HG03139 (cell line): ENCODE data around the gene PXDN.

ENCODE experiments used
- ATAC-seq: cut with Tn5 transposase; IDR thresholded peaks from one replicate; pipeline ENCODE4 v1.9.1; 2021; ENCODE audit not compliant: unreplicated experiment

PXDN gene

DNA sequence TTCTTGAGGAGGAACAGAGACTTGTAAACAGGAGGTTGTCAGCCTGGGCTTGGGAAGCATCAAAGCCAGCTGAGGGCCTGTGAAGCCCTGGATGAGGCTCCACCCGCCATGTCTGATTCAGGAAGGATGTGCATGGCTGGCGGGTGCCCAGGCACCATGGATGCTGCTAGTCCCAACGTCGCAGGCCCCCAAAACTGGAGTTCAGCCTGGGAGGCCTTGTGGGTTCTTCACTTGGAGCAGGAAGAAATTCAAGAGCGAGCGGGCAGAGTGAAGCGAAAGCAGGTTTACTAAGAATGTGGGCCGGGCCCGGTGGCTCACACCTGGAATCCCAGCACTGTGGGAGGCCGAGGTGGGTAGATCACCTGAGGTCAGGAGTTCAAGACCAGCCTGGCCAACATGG is 12.1 kb upstream of the PXDN start:
- no peak for ATAC-seq

DNA sequence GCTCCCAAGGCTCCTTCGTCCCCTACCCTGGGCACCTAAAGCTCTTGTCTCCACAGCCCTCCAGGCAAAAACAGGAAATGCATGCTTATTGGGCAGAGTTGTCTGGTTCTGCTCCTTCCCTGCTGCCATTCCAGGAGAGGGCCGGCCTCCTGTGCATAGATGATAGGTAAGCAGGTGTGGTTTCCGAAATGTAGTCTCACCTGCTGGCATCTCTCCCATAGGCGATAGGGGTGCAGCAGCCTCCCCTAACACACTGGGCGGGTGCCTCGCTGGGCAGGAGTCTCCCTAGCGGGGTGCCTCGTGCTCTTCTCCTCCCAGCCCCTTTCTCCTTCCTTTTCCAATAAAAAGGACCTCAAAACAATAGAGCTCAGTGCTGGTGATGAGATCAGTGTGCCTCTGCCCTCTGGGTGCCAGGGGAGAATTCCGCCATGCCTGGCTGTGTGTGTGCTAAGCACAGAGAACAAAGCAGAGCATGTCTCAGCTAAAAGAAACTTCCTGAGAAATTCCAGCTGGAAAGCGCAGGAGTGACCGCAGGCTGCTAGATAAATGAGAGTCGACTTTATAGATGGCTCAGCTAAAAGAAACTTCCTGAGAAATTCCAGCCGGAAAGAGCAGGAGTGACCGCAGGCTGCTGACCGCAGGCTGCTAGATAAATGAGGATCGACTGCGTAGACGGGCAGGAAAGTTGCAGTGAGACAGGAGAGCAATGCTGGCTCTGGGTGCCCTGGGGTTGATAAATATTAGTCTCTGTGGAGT is 11.3 kb upstream of the PXDN start:
- ATAC-seq: no peak

DNA sequence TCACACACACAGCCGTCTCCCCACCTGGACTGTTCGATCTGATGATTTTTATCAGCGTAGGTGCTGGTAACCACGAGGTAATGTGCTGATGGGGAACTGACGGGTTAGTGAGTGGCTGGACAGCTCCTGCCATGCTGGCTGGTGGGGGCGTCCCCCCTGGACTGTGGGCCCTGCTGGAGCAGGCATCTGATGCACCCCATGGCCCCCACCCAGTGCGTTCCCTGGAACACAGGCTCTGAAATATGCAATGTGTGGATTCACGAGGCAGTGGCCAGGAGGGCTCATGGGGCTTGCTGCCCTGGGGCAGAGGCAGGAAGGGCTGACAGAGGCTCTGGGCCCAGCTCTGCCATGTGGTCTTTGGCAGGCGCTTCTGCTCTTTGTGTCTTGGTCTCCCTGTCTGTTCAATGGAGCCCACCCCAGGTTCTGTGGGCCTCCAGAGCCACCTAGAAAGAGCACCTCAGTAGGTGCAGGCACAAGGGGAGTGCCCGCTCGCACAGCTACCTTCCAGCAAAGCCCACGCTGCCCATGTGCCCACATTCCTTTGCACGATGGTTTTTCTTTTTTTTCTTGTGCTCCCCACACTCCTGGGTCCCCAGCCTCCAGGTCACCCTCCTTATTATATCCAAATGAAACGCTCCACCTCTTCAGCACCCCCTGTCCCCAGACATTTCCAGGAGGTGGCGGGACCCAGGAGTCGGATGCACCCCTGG is 10.3 kb upstream of the PXDN start:
- ATAC-seq: no peak

DNA sequence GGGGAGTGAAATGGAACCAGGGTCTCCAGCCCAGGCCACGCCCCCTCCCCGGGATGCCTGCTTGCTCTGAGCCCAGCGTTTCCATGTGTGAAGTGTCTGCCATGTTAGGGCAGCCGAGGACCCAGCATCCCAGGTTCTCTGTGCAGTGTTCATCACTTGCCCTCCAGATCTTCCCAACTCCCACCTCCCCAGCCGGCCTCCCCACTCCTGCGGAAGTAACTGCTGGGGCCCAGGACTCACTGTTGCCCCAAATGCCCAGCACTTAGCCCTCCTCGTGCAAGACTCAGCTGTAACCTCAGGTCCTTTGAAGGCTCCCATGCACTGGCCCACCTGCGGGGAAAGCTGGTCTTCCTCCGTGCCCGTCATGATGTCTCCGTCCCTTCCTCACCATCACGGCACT is 9.7 kb upstream of the PXDN start:
- no peak for ATAC-seq

DNA sequence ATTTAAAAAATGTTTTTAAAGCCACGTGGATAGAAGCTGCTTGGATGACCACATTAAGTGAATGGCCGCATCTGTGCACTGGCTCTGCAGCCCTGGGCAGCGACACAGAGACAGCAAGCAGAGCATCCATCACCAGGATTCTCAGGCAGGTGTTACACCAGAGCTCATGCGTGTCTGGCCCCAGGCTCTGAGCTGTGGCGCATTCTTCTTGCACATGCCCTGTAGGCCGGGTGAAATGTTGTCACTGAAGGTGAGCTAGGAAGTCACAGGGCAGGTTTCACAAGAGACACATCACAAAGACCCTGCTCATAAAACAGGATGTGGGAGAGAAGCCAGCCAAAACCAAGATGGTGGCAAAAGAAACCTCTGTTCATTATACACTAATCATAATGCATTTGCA is 8.4 kb upstream of the PXDN start:
- ATAC-seq: no peak

DNA sequence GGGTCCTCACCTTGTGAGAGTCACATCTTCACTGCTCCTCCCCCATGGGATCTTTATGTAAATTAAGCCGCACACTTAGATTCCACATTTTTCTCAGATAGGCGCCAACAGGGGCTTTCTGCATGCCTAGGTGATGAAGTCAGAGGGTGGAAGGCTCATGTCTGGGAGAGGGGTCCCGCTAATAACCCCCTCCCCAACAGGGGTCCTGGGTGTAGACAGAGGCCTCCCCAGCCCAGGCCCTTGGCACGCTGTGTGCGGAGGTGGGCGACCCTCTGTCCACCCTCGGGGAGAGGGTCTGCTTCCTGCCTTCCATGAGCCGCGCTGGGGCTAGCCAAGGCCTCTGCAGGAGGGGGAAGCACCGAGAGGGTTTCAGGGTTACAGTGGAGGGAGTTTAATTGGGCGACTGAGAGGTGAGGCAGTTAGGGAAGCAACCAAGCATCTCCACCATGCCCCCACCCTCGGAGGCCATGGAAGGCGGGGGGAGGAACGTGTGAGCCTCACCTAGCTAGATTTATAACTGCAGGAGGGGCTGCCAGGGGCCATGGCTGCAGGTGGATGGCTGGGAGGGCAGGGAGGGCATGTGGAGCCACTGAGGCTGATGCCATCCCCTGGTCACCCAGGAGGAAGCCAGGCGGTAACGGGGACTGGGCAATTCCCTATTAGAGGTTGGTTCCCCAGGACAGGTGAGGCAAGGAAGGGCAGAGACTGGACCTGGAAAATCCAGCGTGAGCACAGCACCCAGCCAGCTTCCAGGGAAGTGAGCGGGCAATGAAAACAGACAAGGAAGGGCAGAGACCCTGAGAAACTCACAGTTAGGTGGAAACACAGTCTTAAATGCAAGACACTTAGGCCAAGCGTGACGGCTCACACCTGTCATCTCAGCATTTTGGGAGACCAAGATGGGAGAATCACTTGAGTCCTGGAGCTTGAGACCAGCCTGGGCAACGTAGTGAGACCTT is 7.7 kb upstream of the PXDN start:
- ATAC-seq: no peak

DNA sequence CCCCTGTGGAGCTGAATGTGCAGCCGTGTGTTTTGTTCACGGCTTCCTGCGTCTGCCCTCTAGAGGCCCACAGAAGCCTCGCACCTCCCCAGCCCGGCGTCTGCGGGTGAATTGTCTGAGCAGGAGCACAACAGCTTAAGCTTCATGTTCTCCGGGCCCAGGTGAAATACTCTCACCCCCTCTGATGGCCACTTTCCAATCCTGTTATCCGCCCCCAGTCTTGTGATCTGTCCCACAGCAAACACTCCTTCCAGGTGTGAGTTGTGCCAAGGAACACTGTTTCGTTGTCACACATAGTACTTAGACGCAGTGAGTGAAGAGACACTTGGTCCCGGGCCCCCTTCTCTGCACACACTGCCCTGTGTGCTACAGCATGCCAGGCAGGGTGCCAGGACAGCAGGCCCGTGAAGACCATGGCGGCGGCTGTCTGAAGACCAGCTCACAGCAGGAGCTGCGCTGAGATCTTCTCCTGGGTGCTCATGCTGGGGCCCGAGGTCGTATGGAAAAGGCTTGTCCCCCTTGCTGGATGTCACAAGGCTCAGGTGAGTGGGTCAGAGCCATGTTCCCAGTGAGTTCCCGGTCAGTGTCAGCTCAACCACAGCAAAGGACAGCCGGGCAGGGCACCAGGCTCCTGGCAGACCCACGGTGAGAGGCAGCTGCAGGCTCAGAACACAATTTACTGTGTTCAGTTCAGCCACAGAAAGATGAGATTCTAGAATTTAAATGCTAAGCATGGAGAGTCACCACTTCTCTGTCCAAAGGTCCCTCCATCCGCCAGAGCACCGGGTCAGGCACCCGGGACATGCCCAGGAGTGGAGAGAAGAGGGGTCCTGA is 6.8 kb upstream of the PXDN start:
- no peak for ATAC-seq

DNA sequence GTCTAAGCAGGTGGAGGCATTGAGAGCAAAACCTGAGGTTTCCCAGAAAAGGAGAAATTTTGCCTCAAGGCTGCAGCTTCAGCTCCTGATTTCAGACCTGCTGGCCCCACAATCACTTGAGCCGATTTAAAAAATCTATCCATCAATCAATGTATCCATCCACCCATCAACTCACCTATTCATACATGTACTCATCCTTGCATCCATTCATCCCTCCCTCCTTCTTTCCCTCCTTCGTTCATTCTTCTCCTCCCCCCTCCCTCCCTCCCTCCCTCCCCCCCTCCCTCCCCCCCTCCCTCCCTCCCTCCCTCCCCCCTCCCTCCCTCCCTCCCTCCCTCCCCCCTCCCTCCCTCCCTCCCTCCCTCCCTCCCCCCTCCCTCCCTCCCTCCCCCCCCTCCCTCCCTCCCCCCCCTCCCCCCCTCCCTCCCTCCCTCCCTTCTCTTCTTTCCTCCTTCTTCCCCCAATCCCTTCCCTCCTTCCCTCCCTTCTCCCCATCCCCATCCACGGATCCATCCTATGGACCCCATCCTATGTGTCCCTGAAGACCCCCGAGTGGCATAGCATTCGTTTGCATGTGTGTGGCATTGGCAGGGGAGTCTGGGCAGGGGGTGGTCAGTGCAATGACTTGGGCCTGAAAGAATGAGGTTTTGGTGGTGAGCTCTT is 6.1 kb upstream of the PXDN start:
- no peak for ATAC-seq

DNA sequence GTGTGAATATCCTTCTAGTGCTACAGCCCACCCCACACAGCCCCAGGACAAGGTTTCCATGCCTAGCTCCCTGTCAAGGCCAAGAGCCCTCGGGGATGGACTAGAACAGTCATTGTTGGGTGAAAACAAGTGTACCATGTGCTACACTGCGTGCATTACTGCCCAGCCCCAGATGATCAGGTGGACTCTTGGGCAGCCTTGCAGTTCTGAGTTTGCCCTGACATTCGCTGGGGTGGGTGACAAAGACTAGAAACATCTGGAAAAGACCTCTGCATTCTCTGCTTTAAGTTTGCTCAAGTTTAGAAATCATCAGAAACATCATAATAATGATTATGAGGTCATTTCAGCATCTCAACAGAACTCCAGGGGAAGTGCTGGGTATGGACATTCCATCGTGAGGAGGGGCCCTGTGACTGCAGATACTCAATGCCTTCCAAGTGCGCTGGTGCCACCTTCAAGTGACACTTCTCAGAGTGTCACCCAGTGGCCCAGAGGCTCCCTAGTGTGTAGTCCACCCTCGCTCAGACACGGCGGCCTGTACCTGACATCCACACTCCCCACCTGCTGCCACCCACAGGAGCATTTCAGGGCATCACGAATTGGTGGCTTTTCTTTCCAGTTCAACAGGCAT is 5.3 kb upstream of the PXDN start:
- ATAC-seq: no peak

DNA sequence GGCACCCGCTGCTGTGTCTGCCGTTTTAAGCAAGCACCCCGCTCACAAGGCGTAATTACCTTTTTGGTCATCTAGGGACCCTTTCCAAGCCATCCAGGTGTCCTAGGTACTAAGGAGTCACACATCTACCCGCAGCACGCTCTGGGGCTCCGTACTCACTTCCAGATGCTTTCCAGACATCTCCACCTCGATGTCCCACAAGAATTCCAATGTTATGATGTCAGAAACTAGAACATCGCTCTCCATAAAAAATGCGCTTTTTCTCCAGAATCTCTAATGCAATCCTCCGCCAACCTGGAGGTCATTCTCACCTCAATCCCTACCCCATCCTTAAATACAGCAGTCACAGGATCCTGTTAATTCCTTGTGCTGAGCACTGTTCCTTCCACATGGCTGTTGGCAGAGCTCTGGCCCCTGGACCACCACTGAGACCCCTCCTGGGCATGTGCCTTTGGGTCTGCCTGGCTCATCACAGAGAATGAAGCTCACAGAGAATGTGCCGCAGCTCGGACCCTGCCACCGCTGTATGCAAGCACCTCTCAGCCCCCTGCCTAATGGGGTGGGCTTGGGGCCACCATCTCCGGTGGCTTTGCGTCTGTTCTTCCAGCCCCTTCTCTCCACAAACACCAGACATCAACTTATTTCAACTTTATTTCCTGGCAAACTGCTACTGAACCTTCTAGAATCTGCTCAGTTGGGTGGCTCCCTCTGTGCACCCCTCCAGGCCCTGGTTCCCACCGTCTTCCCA is 4.6 kb upstream of the PXDN start:
- no peak for ATAC-seq

DNA sequence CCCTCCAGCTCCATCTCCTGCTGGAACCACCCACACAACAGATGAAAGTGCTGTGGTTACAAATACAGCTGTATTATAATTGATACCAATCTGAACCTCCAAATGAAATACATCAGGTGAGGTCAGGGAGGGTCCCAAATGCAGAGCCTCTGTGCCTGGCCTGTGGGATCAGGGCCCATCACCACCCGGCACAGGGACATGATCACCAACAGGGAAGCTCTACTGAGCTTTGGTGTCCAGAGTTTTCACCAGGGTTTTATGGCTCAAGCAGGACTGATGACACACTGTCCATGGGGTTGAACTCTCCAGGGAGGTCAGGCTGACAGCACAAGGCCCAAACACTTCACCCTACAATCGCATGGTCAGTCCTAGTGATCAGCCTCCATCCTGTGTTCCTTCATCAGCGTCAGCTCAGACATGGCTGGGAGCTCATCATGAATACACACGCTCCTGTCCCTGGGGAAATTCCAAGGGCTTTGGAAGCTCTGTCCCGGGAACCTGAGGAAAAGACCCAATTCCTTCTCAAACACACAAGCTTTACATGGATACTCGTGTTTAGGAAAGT is 3.9 kb upstream of the PXDN start:
- no peak for ATAC-seq

DNA sequence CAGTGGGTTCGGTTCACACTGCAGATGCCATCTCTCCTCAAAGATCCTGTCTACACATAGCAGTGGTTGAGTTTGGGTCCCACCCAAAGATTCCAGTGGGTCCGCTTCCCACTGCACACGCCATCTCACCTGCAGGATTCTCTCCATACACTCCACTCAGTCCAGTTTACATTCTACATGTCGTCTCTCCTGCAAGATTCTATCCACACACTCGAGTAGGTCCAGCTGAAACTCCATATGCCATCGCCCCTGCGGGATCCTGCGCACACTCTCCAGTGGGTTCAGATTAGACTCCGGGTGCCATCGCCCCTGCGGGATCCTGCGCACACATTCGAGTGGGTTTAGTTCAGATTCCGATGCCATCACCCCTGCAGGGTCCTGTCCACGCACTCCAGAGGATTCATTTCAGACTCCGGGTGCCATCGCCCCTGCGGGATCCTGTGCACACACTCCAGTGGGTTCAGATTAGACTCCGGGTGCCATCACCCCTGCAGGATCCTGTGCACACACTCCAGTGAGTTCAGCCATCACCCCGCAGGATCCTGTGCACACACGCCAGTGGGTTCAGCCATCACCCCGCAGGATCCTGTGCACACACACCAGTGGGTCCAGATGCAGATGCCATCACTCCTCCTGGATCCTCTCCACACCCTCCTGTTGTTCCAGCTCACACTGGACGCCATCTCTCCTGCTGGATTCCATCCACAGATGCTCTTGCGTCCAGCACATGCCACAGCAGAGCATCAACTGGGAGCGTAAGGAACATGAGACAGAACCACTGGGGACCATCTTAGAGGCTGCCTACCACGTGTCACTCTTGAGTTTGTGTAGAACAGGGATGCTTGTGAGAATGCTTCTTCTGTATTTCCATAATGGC is 3.0 kb upstream of the PXDN start:
- ATAC-seq: no peak

DNA sequence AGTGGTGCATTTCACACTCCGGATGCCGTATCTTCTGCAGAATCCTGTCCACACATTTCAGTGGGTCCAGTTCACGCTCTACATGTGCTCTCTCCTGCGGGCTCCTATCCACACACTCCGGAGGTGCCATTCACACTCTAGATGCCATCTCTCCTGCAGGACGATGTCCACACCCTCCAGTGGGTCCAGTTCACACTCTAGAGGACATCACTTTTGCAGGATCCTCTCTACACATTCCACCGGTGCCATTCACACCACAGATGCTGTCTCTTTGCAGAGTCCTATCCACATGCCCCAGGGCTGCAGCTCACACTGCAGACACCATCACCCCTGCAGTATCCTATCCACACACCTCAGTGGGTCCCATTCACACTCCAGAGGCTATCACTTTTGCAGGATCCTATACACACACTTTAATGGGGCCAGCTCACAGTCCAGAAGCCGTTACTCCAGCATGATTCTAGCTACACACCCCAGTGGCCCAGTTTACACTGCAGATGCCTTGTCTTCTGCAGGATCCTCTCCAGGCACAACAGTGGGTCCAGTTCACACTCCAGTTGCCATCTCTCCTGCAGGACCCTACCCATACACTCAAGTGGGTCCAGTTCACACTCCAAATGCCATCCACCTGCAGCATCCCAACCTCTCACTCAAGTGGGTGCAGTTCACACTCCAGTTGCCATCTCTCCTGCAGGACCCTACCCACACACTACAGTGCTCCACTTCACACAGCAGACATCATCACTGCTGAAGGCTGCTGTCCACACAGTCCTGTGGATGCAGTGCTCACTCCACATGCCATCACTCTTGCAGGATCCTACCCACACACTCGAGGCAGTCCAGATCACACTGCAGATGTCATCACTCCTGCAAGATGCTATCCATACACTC is 2.1 kb upstream of the PXDN start:
- ATAC-seq: no peak

DNA sequence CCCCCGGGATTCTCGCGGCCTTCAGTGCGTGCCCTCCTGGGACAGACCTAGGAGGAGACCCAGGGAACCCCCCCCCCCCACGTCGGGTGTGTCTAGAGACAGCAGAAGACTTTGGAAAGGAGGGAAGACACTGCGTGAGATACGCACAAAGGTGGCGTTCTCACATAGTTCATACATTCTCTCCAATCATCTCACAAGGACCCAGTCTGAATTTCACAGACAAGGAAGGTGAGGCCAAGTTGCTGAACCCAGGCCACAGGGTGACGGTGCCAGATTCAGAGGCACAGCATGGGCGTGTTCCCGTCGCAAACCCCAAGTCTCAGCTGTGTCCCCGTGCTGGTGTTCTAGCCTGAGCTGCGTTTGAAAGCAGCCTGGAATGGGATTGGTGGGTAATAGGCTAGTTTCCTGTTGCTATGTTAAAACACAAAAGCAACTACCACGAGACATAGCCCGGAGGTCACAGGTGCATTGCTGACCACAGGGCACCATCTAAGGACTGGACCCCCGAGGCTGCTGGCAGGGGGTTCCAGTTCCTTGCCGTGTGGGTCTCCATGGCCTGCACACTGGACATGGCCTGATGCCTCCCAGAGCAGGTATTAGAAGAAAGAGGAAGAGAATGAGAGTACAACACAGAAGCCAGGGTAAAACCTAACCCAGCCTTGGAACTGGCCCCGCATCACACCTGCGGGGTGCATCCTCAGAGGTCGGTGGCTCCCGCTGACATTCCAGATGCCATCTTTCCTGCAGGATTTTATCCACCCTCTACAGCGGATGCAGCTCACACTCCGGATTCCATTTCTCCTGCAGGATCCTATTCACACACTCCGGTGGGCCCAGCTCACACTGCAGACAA is 1.1 kb upstream of the PXDN start:
- no peak for ATAC-seq

DNA sequence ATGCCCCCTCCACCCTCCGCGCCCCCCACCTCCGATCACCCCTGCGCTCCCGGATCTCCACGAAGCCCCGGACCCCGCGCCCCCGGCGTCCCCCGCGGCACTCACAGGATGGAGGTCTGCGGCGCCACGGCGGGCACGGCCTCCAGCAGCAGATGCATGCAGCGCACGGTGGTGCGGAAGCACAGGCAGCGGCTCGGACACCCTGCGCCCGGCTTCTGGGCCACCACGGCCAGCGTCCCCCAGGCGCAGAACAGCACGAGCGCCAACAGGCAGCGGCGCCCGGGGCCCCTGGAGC is 217 bp downstream of the PXDN start:
- ATAC-seq: no peak
